HG02642 (cell line): ENCODE results near the gene UBXN4.
A peak's percentile ranks its signal among the peaks of the same experiment; 100 is the strongest.
"Not testable (repeated sequence)": the region's sequence is repeated elsewhere in the genome, so short reads cannot be mapped to it uniquely, and the experiment has no call there.

ENCODE experiments used
- ATAC-seq: cut with Tn5 transposase; IDR thresholded peaks from one replicate; pipeline ENCODE4 v1.9.1; 2021; ENCODE audit warnings: mild to moderate bottlenecking; ENCODE audit not compliant: unreplicated experiment, poor library complexity

The UBXN4 gene

DNA sequence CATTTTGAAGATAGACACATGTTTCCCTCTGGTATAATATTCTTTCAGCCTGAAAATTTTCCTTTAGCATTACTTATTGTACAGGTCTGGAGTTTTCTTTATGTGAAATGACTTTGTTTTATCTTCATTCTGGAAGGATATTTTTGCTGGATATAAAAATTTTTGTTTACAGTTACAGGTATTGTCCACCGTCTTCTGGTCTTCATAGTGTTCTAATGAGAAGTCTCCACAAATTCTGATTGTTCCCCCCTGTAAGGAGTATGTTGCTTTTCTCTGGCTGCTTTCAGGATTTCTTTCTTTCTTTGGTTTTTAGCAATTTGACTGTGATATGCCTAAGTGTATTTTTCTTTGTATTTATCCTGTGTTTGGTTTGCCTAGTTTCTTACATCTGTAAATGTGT lies 15.0 kb downstream of the UBXN4 start:
- ATAC-seq, result no peak

DNA sequence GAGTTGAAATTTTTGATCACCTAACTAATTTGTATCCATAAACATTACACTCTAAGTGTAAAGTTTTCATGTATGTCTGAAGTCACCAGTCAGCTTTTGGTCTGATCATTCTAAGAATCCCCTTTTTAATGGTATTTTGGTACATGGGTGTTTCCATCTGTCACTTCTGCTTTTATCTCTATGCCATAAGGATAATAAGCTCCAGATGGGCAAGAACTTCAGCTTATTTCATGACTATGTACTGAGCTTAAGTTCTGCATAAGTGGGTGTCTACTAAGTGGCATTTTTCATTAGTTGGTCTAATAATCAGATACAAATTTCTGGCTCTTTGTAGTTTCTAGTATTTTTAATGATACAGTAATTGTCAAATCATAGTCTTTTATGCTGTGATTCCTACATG lies 20.4 kb downstream of the UBXN4 start:
- ATAC-seq, result no peak

DNA sequence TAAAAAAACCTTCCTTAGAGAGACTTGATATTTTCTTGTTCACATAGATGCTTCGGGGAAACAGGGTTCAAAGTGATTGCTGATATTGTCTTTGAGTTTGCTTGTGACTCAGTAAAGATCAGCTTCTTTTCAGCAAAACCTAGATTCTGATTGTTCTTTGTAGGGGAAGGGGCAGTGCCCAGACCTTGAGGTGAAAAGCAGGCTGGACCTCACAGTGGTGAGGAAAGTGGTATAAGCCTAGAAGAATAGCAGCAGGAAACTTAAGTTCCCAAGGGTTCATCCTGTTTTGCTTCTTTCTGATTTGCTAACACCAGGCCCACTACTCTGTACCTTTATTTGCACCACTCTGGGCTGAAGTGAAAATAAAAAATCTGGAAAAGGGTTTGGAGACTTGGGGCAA lies 20.9 kb downstream of the UBXN4 start:
- no peak for ATAC-seq

DNA sequence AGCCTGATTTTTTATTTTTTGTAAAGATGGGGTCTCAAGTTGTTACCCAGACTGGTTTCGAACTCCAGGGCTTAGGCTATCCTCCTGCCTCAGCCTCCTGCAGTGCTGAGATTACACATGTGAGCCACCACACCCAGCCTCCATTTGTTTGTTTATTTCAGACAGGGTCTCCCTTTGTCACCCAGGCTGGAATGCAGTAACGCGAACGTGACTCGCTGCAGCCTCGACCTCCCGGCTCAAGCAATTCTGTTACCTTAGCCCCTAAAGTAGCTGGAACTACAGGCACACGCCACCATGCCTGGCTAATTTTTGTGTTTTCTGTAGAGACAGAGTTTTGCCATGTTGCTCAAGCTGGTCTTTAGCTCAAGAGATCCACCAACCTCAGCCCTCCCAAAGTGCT lies 27.2 kb downstream of the UBXN4 start:
- ATAC-seq, result no peak

DNA sequence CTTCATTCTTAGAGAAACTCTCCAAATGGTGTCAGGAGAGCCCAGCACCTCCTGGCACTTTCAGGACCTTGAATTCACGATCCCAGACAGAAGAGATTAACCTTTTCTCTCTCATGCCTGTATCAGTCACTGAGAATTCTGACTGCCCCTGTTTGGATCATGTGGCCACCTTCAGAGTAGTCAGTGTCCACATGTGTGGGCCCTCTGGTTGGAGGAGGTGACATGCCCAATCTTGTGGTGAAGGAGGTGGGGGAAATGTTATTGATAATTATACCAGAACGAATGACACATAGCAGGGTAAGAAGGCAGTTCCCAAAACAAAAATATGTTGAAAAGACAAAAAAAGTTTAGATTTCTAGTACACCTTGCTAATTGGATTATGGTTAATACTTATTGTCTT lies 31.7 kb downstream of the UBXN4 start:
- no peak for ATAC-seq

DNA sequence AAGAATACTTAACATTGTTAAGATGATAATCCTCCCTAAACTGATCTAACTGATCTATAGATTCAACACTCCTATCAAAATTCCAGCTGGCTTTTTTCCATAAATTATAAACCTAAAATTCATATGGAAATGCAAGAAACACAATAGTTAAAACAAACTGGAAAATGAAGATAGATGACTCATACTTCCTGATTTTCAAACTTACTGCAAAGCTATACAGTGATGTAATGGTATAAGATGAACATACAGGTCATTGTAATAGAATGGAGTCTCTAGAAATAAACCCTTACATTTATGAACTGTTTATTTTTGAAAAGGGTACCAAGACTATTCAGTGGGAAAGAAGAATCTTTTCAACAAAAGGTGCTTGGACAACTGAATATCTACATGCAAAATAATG lies 32.3 kb downstream of the UBXN4 start:
- ATAC-seq, result no peak

DNA sequence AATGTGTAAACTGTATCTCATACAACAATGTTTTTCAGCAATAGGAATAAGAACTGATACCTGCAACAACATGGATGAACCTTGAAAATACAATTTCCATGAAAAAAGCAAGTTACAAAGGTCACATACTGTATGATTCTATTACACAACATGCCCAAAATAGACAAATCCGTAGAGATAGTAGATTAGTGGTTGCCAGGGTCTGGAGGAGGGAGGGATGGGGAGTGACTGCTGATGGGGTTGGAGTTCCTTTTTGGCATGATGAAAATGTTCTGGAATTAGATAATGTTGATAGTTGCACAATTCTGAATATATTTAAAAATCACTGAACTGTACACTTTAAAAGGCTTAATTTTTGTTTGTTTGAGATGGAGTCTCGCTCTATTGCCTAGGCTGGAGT lies 33.8 kb downstream of the UBXN4 start:
- ATAC-seq, result no peak

DNA sequence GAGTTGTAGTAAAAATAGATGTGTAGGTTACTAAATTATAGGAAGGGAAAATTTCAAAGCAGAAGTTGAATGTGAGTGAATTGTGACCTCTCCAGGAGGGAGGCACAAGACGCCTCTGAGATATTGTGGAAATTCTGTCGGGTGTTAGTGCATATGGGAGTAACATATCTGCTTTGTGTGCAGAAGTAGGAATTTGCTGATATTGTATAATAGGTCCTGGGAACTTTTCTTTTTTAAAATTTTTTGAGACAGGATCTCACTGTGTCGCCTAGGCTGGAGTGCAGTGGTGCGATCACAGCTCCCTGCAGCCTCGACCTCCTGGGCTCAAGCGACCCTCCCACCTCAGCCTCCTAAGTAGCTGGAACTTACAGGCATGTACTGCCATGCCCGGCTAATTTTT lies 34.7 kb downstream of the UBXN4 start:
- no peak for ATAC-seq

DNA sequence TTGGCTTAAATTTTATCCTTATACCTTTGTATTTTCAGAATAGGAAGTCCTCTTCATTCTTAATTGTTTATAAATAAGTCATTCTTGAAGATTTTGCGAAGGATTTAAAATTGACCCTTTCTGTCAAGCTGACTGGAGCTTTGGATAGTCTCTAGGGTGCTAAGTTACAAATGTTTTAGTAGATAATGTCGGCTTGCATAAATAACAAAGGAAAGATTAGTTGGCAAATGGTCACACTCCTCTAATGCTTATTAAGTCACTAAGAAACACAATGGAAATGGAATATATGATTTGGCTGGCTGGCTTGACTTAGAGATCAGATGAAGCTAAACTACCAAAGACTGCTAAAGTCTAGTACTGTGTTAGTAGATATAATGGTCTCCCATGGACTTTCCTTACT lies 40.6 kb downstream of the UBXN4 start:
- ATAC-seq, result no peak

DNA sequence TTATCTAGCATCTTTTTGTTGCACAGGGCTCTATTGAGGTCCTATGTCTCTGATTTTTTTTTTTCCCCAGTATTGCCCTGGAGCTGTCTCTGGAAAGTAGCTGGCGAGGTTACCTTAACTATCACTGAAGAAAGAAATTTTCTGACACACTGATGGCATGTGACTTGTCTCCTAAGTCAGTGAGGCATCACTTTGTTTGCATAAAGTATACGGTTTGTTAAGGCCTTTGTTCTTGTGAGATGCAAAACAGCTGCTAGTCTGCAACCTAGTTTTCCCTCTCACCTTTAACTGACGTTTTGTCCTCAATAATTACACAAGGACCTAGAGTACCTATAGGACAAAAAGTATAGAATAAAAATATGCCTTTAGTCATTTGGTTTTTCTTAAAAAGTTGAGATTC lies 41.8 kb downstream of the UBXN4 start:
- no peak for ATAC-seq

DNA sequence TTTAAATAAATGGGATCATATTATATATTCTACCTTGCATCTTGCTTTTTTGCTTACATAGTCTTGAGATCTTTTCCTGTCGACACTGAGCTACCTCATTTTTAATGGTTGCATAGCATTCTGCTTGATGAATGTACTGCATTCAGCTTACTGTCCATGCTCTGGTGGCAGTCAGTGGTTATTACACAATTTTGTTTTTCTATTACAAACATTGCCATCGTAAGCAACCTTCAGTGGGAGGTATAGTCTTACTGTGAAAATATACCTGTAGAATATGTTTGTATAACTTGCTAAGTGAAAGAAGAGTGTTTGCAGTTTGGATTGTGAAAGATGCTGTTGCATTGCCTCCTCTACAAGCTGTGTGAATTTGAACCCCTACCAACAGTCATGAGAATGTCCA lies 43.4 kb downstream of the UBXN4 start:
- no peak for ATAC-seq

DNA sequence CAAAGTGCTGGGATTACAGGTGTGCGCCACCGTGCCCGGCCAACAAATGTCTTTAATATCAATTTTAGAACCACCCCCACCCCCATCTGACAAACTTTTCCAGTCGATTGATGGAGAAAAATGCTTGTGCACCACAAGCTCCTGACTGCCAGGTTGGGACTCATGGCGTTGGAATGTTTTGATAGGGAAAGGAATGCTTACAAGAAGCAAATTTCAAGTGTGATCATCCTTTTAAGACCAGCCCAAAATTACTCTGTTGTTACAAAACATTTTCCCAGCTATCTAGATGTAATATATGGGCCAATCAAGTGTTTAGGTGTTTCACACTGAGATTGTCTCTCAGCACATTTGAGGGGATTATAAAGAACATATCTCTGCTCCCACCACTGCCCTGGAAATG lies 45.2 kb downstream of the UBXN4 start:
- no peak for ATAC-seq

DNA sequence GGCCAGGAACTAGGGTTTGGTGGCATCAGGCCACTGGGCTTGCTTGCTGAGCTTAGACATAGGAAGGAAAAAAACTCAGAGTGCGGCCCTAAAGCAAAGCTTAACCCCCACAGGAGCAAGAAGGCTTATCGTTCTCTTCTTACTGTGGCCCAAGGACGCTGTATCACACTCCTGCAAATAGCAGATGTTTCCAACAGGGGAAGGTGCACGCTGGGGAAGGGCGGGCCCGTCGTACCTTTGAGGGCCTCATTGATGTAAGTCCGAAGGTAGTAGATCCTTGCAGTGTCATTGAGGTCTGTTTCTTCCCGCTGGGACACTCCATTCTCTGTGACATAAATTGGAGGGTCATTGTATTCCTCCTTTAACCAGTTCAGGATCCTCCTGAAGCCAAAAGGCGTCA lies 48.8 kb downstream of the UBXN4 start:
- ATAC-seq, result no peak

DNA sequence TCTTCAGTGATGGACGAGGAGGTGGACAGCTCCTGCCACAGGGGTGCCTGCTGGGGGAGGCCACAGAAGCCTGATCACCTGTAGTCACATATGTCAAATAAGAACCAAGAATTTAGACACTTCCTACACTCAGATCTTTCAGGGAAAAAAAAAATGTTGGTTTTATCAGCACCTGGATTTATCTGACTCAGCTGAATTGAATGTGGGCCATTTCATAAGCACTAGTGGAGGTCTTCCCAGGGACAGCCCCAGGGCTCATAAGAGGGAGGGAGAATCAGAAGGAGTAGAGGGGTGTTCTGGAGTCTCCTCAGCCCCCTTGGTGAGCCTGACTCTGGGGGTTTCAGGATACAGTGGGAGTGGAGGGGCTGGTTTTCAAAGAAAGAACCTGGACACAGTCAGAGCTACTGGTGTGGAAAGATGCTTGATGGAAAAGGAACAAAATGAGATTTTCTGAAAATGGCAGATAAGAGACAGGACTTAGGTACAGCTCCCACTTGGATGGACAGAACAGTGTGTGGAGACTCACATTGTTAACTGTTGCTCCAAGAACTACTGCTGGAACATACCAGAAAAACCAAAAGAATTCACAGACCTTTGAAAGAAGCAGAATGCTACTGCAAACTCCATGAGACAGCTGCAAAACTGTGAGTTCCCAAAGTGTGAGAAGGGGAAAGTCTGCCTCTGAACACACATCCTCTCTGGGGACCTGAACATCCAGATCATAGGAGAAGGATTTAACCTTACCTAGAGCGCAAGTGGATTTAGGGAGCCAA lies 49.9 kb downstream of the UBXN4 start:
- no peak for ATAC-seq

DNA sequence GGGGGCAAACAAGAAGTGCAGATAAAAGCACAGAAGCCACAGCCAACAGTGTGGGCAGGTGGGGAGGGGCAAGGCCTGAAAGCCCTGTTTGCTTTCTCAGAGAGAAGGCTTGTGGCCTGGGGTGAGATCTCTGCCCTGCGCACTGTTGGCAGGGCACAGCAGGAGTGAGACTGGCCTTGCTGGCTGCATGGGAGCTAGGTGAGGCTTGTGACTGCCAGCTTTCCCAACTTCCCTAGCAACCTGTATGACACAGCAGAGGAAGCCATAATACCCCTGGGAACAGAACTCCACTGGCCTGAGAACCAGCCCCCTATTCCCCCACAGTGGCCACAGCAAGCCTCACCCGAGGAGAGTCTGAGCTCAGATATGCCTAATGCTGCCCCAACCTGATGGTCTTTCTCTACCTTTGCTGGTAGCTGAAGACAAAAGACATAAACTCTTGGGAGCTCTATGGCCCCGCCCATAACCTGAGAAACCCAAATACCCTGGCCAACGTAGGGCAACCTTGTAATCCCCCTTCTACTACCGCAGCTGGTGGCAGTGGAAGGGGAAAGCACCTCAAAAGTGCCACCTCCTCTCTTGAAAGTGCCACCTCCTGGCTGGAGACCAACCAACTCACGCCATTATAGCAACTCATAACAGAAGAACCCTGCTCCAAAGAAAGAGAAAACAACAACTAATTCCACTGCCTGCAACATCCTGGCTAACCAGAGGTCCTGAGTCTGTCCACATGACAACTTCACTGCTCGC lies 50.9 kb downstream of the UBXN4 start:
- ATAC-seq, result no peak

DNA sequence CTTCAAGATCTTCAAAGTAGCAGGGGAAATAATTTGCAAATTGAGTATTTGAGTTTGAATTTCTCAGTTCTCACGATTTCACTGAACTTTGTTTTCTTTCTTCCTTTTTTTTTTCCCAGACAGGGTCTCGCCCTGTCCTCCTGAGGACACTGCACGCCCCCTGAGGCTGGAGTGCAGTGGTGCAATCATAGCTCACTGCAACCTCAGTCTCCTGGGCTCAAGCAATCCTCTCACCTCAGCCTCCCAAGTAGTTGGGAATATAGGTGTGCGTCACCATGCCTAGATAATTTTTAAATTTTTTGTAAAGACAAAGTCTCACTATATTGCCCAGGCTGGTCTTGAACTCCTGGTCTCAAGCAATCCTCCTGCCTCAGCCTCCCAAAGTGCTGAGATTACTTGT lies 54.0 kb downstream of the UBXN4 start:
- not testable (repeated sequence) for ATAC-seq

DNA sequence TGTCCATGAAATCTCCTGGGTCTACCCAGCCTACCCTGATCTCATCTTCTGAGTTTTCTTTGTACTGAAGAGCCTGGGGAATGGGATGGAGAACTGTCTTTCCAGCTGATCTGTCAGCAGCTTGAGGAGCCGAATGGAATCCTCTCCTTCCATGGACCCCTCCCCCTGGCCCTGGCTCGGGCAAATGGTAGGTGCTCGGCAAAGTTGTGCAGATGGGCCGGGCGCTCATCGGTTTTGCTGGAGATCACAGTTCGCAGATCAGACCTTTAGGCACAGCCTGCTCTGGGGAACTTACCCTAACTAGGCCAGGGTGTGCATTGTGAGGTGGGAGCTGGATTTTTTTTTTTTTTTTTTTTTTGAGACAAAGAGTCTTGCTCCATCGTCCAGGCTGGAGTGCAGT lies 55.0 kb downstream of the UBXN4 start:
- no peak for ATAC-seq

DNA sequence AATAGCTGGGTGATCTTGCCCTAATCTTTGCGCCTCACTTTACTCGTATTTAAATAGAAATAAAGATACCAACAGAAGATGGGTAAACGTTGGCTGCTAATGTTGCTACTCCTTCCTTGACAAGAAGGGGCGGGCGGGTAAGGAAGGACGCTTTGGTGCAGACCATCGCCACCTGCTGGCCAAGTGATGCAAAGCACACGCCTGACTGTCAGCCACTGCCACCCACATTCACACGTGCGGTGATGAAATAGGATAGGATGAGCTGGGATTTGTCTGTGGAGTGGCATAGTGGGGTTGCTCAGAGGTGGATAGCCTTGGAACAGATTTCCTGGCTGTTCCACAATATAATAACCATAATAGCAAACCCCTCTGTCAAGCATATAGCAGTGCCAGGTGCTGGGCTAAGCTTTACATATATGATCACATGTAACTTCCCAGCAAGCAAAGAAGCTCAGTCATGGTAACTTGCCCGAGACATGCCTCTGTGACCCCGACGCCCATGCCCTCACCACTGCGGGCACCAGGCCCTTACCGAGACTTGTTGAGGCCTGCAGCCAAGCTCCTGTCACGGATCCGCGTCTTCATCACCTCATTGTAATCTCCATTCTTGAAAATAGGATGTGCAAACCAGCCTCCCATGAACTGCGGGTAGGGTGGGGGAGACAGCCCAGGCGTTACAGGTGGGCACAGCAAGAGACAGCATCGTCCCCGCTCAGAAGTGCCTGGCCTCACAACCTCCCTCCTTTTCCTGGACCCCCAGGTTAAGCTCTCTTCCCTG lies 56.0 kb downstream of the UBXN4 start:
- ATAC-seq, result peak; percentile 87

DNA sequence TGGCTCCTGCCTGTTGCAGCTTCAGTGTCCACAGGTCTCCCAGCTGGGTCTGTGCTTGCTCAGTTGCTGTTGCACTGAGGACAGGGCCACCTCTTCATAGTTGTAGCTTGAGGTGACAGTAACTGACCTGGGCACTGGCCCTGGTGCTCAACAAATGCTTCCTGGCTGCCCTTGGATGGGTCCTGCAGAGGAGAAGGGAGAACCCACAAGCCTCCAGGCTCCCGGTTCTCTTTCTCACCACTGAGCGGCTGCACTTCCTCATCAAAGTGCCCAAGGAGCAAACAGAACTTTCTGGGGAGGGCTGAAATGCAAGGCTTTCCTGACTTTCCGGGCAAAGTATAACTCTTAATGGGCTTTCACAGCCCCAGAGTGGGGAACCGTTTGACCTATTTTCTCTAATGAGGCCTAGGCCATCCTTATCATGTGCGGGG lies 56.6 kb downstream of the UBXN4 start:
- ATAC-seq, result no peak

DNA sequence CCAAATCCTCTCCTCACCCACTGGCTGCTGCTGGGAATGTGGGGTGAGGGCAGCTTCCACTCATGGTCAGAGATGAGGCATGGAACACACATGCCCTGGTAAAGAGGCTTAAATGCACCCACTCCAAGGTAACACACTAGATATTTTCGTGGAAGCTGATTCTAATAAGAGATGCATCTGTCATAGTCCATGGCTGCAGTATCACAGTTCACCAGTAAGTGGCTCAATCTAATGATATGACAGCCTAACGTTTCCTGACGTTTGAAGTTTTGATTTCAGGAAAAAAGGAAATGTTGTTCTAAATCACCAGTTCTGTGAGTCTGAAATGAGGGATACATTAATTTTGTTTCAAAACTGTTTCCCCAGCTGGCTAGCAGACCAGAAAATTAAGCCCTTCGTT lies 57.1 kb downstream of the UBXN4 start:
- no peak for ATAC-seq

DNA sequence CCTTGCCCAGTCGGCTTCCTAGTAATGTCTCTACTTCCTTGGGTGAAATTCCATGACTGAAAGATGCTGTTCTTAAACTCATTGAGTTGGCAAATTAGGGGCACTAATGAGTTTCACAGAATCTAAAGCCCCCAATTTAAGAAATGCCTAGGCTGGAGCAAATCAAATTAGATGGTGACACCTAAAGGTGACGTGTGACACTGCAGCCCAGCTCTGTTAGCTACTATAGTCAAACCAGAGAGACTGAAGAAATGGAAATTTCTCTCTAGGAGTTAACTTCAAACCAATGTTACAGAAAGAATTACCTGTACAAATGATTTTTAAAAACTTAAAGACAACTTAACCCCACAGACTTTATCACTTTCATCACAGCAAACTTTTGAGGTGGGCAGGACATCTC lies 58.1 kb downstream of the UBXN4 start:
- no peak for ATAC-seq
